HepG2 (cell line): ENCODE data around the gene MATK. TPM values are rescaled to one million over a fixed set of nuclear protein-coding genes. Genes with fewer than 3 reads are reported as not detected.

ENCODE experiments used
- ATAC-seq: fragments of 200-7000 bp; cut with Tn5 transposase; 3 replicates; pipeline ENCODE4 v1.9.1; 2020; ENCODE audit warnings: mild to moderate bottlenecking, moderate library complexity
- BruUV-seq: library from RNA; stranded (reverse); fragments of 400-500 nt; replicated peaks from 2 replicates; lab custom pipeline; 2021; lab: Mats Ljungman, UMichigan
- CTCF ChIA-PET: fragments of 300-600 bp; formaldehyde crosslinking; extraction: SDS; loops from one replicate; lab custom pipeline; 2021; ENCODE audit warnings: low total read pairs, inconsistent platforms, low intra/inter-chr PET ratio; lab: Yijun Ruan, JAX
- POLR2A ChIA-PET: fragments of 350-600 bp; sonication (Branson Sonifier 250); formaldehyde crosslinking; loops from one replicate; lab custom pipeline; 2020; ENCODE audit warnings: antibody characterized with exemption, inconsistent platforms; lab: Yijun Ruan, JAX
- DNase-seq: peaks from one replicate; pipeline ENCODE4 v3.0.0-alpha.2; 2015; ENCODE audit warnings: low spot score
- FAIRE-seq: peaks from 3 replicates; lab custom pipeline; 2011; peaks lifted over from hg19 to GRCh38; lab: Jason Lieb, UNC
- H2AFZ ChIP-seq: one replicate; pipeline ENCODE4 v1.6.1; 2011; ENCODE audit warnings: low read length, inconsistent platforms
- H3K27ac ChIP-seq: fragments of 300-600 bp; 3 replicates; pipeline ENCODE4 v1.8.0; 2011; ENCODE audit warnings: mixed run types, mild to moderate bottlenecking, mixed read lengths, low read length, inconsistent platforms; ENCODE audit not compliant: insufficient read depth; ENCODE audit errors: extremely low read length
- H3K27me3 ChIP-seq, 2 experiments: fragments of 200-600 bp in 1 of 2; 2 replicates in 1 of 2; 3 replicates in 1 of 2; pipeline versions ENCODE4 v1.6.0 to v1.8.0; 2011; ENCODE audit warnings: low read length in 2 of 2, mild to moderate bottlenecking in 2 of 2, moderate library complexity in 2 of 2, inconsistent platforms in 1 of 2; ENCODE audit not compliant: insufficient read depth in 2 of 2, control insufficient read depth in 1 of 2
- H3K36me3 ChIP-seq, 2 experiments: fragments of 200-600 bp in 1 of 2; replicated peaks in 1 of 2; 2 replicates in 1 of 2; 3 replicates in 1 of 2; pipeline versions ENCODE4 v1.5.1 to v1.8.0; 2011; ENCODE audit warnings: low read length in 2 of 2, inconsistent platforms in 1 of 2; ENCODE audit not compliant: insufficient read depth in 2 of 2, control insufficient read depth in 1 of 2
- H3K4me1 ChIP-seq: 2 replicates; pipeline ENCODE4 v1.5.1; 2012; ENCODE audit warnings: low read length, inconsistent platforms; ENCODE audit not compliant: insufficient read depth
- H3K4me2 ChIP-seq: 2 replicates; pipeline ENCODE4 v1.6.0; 2011; ENCODE audit warnings: low read depth, low read length, inconsistent platforms
- H3K4me3 ChIP-seq, 3 experiments: fragments of 200-600 bp in 1 of 3; sonication (generic), shearing (Covaris generic) in 1 of 3; replicated peaks in 1 of 3; 2 replicates each; pipeline ENCODE4 v1.5.1; 2011 to 2016; ENCODE audit warnings: low read length in 3 of 3, inconsistent platforms in 2 of 3, low read depth in 2 of 3, mild to moderate bottlenecking in 2 of 3, control low read depth in 1 of 3, mixed read lengths in 1 of 3; ENCODE audit not compliant: insufficient read depth in 1 of 3
- H3K79me2 ChIP-seq: one replicate; pipeline ENCODE4 v1.6.1; 2011; ENCODE audit warnings: low read length, inconsistent platforms; ENCODE audit not compliant: insufficient read depth
- H3K9ac ChIP-seq: 2 replicates; pipeline ENCODE4 v1.6.0; 2011; ENCODE audit warnings: mild to moderate bottlenecking, low read depth, low read length, inconsistent platforms; ENCODE audit not compliant: insufficient read depth
- H3K9me3 ChIP-seq: 2 replicates; pipeline ENCODE4 v1.5.1; 2012; ENCODE audit warnings: mild to moderate bottlenecking, low read length
- H4K20me1 ChIP-seq: 2 replicates; pipeline ENCODE4 v1.6.0; 2011; ENCODE audit warnings: inconsistent platforms, mild to moderate bottlenecking, low read length, moderate library complexity; ENCODE audit not compliant: insufficient read depth
- BORCS8-MEF2B ChIP-seq: sonication (generic); formaldehyde crosslinking; IDR thresholded peaks from 2 replicates; pipeline ENCODE4 v1.8.0; 2022; ENCODE audit warnings: mild to moderate bottlenecking, missing genetic modification reagents
- CTCF ChIP-seq: sonication (generic); formaldehyde crosslinking; IDR thresholded peaks from 2 replicates; pipeline ENCODE4 v1.5.0; 2020; ENCODE audit warnings: mild to moderate bottlenecking, missing genetic modification reagents, moderate library complexity
- DMAP1 ChIP-seq: IDR thresholded peaks from 2 replicates; pipeline ENCODE4 v1.6.1; 2016
- DPF2 ChIP-seq: sonication (generic); formaldehyde crosslinking; IDR thresholded peaks from 2 replicates; pipeline ENCODE4 v1.4.0; 2020; ENCODE audit warnings: mild to moderate bottlenecking, low read depth, missing genetic modification reagents, borderline replicate concordance
- HNRNPL ChIP-seq: fragments of 200-400 bp; formaldehyde crosslinking; IDR thresholded peaks from 2 replicates; pipeline ENCODE4 v1.6.1; 2017; ENCODE audit warnings: mild to moderate bottlenecking, low read depth, low read length
- MAFG ChIP-seq: sonication (generic); formaldehyde crosslinking; IDR thresholded peaks from 2 replicates; pipeline ENCODE4 v1.5.1; 2020; ENCODE audit warnings: mild to moderate bottlenecking, missing genetic modification reagents
- REPIN1 ChIP-seq: sonication (generic); formaldehyde crosslinking; IDR thresholded peaks from 2 replicates; pipeline ENCODE4 v1.8.0; 2022; ENCODE audit warnings: missing genetic modification reagents, low read depth, mild to moderate bottlenecking, borderline replicate concordance
- RXRA ChIP-seq: sonication (generic); formaldehyde crosslinking; IDR thresholded peaks from 2 replicates; pipeline ENCODE4 v1.5.1; 2020; ENCODE audit warnings: missing genetic modification reagents
- TOE1 ChIP-seq: sonication (generic); formaldehyde crosslinking; IDR thresholded peaks from 2 replicates; pipeline ENCODE4 v1.4.0; 2020; ENCODE audit warnings: mild to moderate bottlenecking, missing genetic modification reagents
- WIZ ChIP-seq: sonication (generic); formaldehyde crosslinking; IDR thresholded peaks from 2 replicates; pipeline ENCODE4 v1.5.1; 2020; ENCODE audit warnings: mild to moderate bottlenecking, missing genetic modification reagents
- ZNF280B ChIP-seq: sonication (generic); formaldehyde crosslinking; IDR thresholded peaks from 2 replicates; pipeline ENCODE4 v1.5.0; 2020; ENCODE audit warnings: missing genetic modification reagents, mild to moderate bottlenecking, borderline replicate concordance
- ZNF326 ChIP-seq: sonication (generic); formaldehyde crosslinking; IDR thresholded peaks from 2 replicates; pipeline ENCODE4 v1.4.0; 2020; ENCODE audit warnings: missing genetic modification reagents, borderline replicate concordance
- WGBS: methylation state at CpG from one replicate; pipeline ENCODE4 v1.1.6; 2017; ENCODE audit warnings: low lambda C conversion rate; 5-methylcytosine and 5-hydroxymethylcytosine counted together
- in situ Hi-C: cut with HindIII; loops from 2 replicates; pipeline ENCODE4 v1.10.0; 2017; ENCODE audit warnings: low pct_unique_long_range_greater_than_20kb; ENCODE audit not compliant: extremely low pct_ligation_motif_present
- intact Hi-C: fragments of 100-400 bp; cut with micrococcal nuclease; formaldehyde crosslinking; loops from one replicate; pipeline ENCODE4 v1.10.0; 2022; ENCODE audit not compliant: unreplicated experiment
- polyA plus RNA-seq, 8 experiments: library from polyadenylated mRNA; depleted of rRNA in 3 of 8; stranded (reverse) in 7 of 8; unstranded in 1 of 8; fragments of >200 nt; fragmentation: Illumina TruSeq in 4 of 8; extraction: Trizol in 4 of 8; gene quantifications; 2 replicates each; pipeline versions ENCODE4 v1.2.1 to v1.2.3, GENCODE V29; 2011 to 2016; ENCODE audit warnings: low read depth in 4 of 8, missing spikeins in 1 of 8, mixed read lengths in 1 of 8; ENCODE audit not compliant: insufficient read depth in 1 of 8
- total RNA-seq, 5 experiments: library from RNA; depleted of rRNA; stranded (reverse); fragments of >200 nt; fragmentation: Illumina TruSeq; extraction: Trizol; gene quantifications; 2 replicates each; pipeline ENCODE4 v1.2.3, GENCODE V29; 2016; ENCODE audit warnings: low read depth in 1 of 5
- TF ChIP-seq, protein P1 (sequence below): sonication (generic); formaldehyde crosslinking; IDR thresholded peaks from 2 replicates; pipeline ENCODE4 v1.8.0; 2022; ENCODE audit warnings: missing genetic modification reagents, mild to moderate bottlenecking, moderate library complexity, borderline replicate concordance

Gene MATK
- total and polyA plus RNA-seq, 2 of the 13 experiments (the other 11 are each of a cell fraction or from before 2014, with no cell fraction given): 0.09 TPM; not detected in 1

- TF ChIP-seq, protein P1, sequence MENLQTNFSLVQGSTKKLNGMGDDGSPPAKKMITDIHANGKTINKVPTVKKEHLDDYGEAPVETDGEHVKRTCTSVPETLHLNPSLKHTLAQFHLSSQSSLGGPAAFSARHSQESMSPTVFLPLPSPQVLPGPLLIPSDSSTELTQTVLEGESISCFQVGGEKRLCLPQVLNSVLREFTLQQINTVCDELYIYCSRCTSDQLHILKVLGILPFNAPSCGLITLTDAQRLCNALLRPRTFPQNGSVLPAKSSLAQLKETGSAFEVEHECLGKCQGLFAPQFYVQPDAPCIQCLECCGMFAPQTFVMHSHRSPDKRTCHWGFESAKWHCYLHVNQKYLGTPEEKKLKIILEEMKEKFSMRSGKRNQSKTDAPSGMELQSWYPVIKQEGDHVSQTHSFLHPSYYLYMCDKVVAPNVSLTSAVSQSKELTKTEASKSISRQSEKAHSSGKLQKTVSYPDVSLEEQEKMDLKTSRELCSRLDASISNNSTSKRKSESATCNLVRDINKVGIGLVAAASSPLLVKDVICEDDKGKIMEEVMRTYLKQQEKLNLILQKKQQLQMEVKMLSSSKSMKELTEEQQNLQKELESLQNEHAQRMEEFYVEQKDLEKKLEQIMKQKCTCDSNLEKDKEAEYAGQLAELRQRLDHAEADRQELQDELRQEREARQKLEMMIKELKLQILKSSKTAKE (CRISPR knock-in tag): no peak
- TF ChIP-seq MAFG: no peak
- no peak for TF ChIP-seq DPF2 (CRISPR knock-in tag)
- peak; percentile 58 for TF ChIP-seq RXRA (CRISPR knock-in tag)
- TF ChIP-seq WIZ (CRISPR knock-in tag): no peak
- TF ChIP-seq TOE1 (CRISPR knock-in tag): no peak
- no peak for TF ChIP-seq DMAP1 (CRISPR knock-in tag)
- TF ChIP-seq BORCS8-MEF2B (CRISPR knock-in tag): 0 out of 2 replicates have a peak, but pooled peaks have one; percentile 56
Observed at GRCh38 chr19:3821857-3822364, 35.7 kb upstream of the MATK start (continued).

DNA sequence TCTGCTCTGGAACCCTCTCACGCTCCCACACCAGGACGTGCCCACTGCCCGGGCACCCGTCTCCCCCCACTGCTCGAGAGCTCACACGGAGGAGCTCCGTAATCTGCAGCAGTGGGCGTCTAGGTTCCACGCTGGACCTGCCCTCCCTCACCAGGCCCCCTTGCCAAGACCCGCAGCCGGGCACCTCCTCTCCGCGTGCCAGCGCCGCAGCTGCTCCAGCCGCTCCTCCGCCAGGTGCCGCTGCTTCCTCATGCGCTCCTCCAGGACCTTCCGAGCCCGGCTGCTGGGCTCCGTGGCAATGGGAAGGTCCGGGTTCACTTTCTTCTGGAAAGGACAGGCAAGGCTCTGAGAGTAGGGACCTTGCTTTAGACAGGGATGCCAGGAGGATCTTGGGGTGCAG is 35.0 kb upstream of the MATK start:
- DNase-seq: no peak

More for the DNA sequence above, 35.0 kb upstream of the MATK start:
- H3K4me1 ChIP-seq: no peaks in the 10 kb centered on the region
- no TSS peak for BruUV-seq
- 90% methylated on average over 6 of the region's 23 CpGs for WGBS
- no peaks in the 10 kb centered on the region for H3K9me3 ChIP-seq
- TF ChIP-seq REPIN1 (no peak), CTCF (peak; percentile 20; the same call in 1 of the 2 replicates), ZNF326 (CRISPR knock-in tag) (no peak), ZNF280B (CRISPR knock-in tag) (no peak), HNRNPL (peak; percentile 60; the same call in 1 of the 2 replicates)
- CTCF ChIA-PET: interaction anchor here (1.3 kb wide), 1 partner anchor 37 kb away, joined by 5 read pairs; no protein-coding TSS in a partner anchor
- ATAC-seq (no peak), FAIRE-seq (no peak)
- no peak overlapping the region for H3K4me2 ChIP-seq
- in situ Hi-C loops: no loop called here
- H2AFZ ChIP-seq: no peak overlapping the region
- no peaks in the 10 kb centered on the region for H4K20me1 ChIP-seq
- intact Hi-C loops: no loop called here
- no peaks in the 10 kb centered on the region for H3K79me2 ChIP-seq
- H3K27me3 ChIP-seq: peaks cover 13 to 68% of the 10 kb centered on the region in 2 experiments
- no peak overlapping the region for H3K27ac ChIP-seq
- H3K36me3 ChIP-seq: no peaks in the 10 kb centered on the region
- no peak overlapping the region for H3K4me3 ChIP-seq
- POLR2A ChIA-PET: no interaction called here
- no peak overlapping the region for H3K9ac ChIP-seq
